SK-N-SH (cell line): ENCODE data around the gene TRIM66. TPM values are rescaled to one million over a fixed set of nuclear protein-coding genes. Genes with fewer than 3 reads are reported as not detected.

ENCODE experiments used
- CTCF ChIA-PET: fragments of 300-600, 350-600 bp; formaldehyde crosslinking; extraction: SDS; loops from one replicate; lab custom pipeline; 2021; lab: Yijun Ruan, JAX
- POLR2A ChIA-PET: fragments of 350-600 bp; sonication (Branson Sonifier 250); formaldehyde crosslinking; extraction: SDS; loops from one replicate; lab custom pipeline; 2020; ENCODE audit warnings: antibody characterized with exemption, inconsistent platforms; lab: Yijun Ruan, JAX
- DNase-seq: peaks from one replicate; pipeline ENCODE4 v3.0.0; 2012
- H2AFZ ChIP-seq: fragments of 200-600 bp; sonication (generic); 2 replicates; pipeline ENCODE4 v1.8.1; 2016; ENCODE audit warnings: antibody characterized with exemption, mild to moderate bottlenecking, low read depth
- H3F3A ChIP-seq: fragments of 200-600 bp; sonication (generic); replicated peaks from 2 replicates; pipeline ENCODE3; 2016; ENCODE audit warnings: antibody characterized with exemption, mild to moderate bottlenecking; ENCODE audit not compliant: insufficient read depth
- H3K27ac ChIP-seq, 2 experiments: fragments of 200-500 bp in 1 of 2; fragments of 200-600 bp in 1 of 2; sonication (Bioruptor generic) in 1 of 2; sonication (generic), shearing (Covaris generic) in 1 of 2; 2 replicates each; pipeline versions ENCODE4 v1.5.1 to v1.6.1; 2014 to 2016; ENCODE audit warnings: low read depth in 2 of 2, inconsistent platforms in 1 of 2, low read length in 1 of 2, mild to moderate bottlenecking in 1 of 2, mixed read lengths in 1 of 2
- H3K27me3 ChIP-seq: fragments of 200-600 bp; sonication (generic), shearing (Covaris generic); 2 replicates; pipeline ENCODE4 v1.6.1; 2016; ENCODE audit warnings: mixed run types; ENCODE audit not compliant: insufficient read depth
- H3K36me3 ChIP-seq, 2 experiments: fragments of 200-500 bp in 1 of 2; fragments of 200-600 bp in 1 of 2; sonication (Bioruptor generic) in 1 of 2; sonication (generic) in 1 of 2; replicated peaks in 1 of 2; 2 replicates each; pipeline versions ENCODE3 to v1.5.1; 2014 to 2016; ENCODE audit warnings: low read length in 1 of 2, mild to moderate bottlenecking in 1 of 2; ENCODE audit not compliant: insufficient read depth in 2 of 2, control insufficient read depth in 1 of 2
- H3K4me1 ChIP-seq, 2 experiments: fragments of 200-500 bp in 1 of 2; fragments of 200-600 bp in 1 of 2; sonication (Bioruptor generic) in 1 of 2; sonication (generic), shearing (Covaris generic) in 1 of 2; 2 replicates each; pipeline versions ENCODE4 v1.5.1 to v1.6.1; 2014 to 2016; ENCODE audit warnings: low read depth in 1 of 2, low read length in 1 of 2, mixed run types in 1 of 2; ENCODE audit not compliant: insufficient read depth in 2 of 2, control insufficient read depth in 1 of 2
- H3K4me2 ChIP-seq: fragments of 200-600 bp; sonication (generic), shearing (Covaris generic); 2 replicates; pipeline ENCODE4 v1.6.1; 2017; ENCODE audit warnings: mixed run types
- H3K4me3 ChIP-seq, 2 experiments: fragments of 200-500 bp in 1 of 2; fragments of 200-600 bp in 1 of 2; sonication (Bioruptor generic) in 1 of 2; sonication (generic), shearing (Covaris generic) in 1 of 2; 2 replicates each; pipeline versions ENCODE4 v1.5.1 to v1.8.1; 2014 to 2016; ENCODE audit warnings: low read depth in 2 of 2, inconsistent platforms in 1 of 2, low read length in 1 of 2, mild to moderate bottlenecking in 1 of 2, mixed read lengths in 1 of 2, moderate library complexity in 1 of 2
- H3K79me2 ChIP-seq: fragments of 200-600 bp; sonication (generic); 2 replicates; pipeline ENCODE4 v1.8.1; 2017; ENCODE audit warnings: mild to moderate bottlenecking; ENCODE audit not compliant: insufficient read depth
- H3K9ac ChIP-seq: fragments of 200-600 bp; sonication (generic); 2 replicates; pipeline ENCODE4 v1.6.1; 2017; ENCODE audit warnings: mixed run types
- H3K9me2 ChIP-seq: fragments of 200-600 bp; sonication (generic); 2 replicates; pipeline ENCODE4 v1.6.1; 2017; ENCODE audit warnings: mixed run types
- H3K9me3 ChIP-seq: fragments of 200-600 bp; sonication (generic); 2 replicates; pipeline ENCODE4 v1.6.1; 2017; ENCODE audit warnings: mixed run types, mild to moderate bottlenecking, moderate library complexity
- H4K20me1 ChIP-seq: fragments of 200-600 bp; sonication (generic); 2 replicates; pipeline ENCODE4 v1.6.1; 2017; ENCODE audit warnings: mild to moderate bottlenecking, mixed run types; ENCODE audit not compliant: insufficient read depth
- FOXJ3 ChIP-seq: sonication (generic); formaldehyde crosslinking; IDR thresholded peaks from 2 replicates; pipeline ENCODE4 v1.5.1; 2020; ENCODE audit warnings: mild to moderate bottlenecking, missing genetic modification reagents
- FOXM1 ChIP-seq: IDR thresholded peaks from 2 replicates; pipeline ENCODE4 v1.4.0; 2012; ENCODE audit warnings: low read depth, mild to moderate bottlenecking
- GABPA ChIP-seq: IDR thresholded peaks from 2 replicates; pipeline ENCODE4 v1.4.0; 2012; ENCODE audit warnings: low read depth, mild to moderate bottlenecking
- MAX ChIP-seq: IDR thresholded peaks from 2 replicates; pipeline ENCODE4 v1.4.0; 2012; ENCODE audit warnings: low read depth
- MEF2A ChIP-seq: IDR thresholded peaks from 2 replicates; pipeline ENCODE4 v1.4.0; 2012; ENCODE audit warnings: low read depth, borderline replicate concordance
- MXI1 ChIP-seq: IDR thresholded peaks from 2 replicates; pipeline ENCODE4 v1.6.1; 2012; ENCODE audit warnings: mild to moderate bottlenecking, low read depth, low read length, improper control_type of control experiment
- PBX3 ChIP-seq: IDR thresholded peaks from 2 replicates; pipeline ENCODE4; 2012
- RAD21 ChIP-seq: IDR thresholded peaks from 2 replicates; pipeline ENCODE4 v1.6.1; 2012; ENCODE audit warnings: mild to moderate bottlenecking, low read length
- RCOR1 ChIP-seq: fragments of 150-350 bp; IDR thresholded peaks from 2 replicates; pipeline ENCODE4 v1.6.1; 2017; ENCODE audit warnings: antibody characterized with exemption, low read length
- SIN3A ChIP-seq: IDR thresholded peaks from 2 replicates; pipeline ENCODE4 v1.6.1; 2012; ENCODE audit warnings: low read depth, mild to moderate bottlenecking, low read length, moderate library complexity, borderline replicate concordance
- YY1 ChIP-seq: IDR thresholded peaks from 2 replicates; pipeline ENCODE4 v1.4.0; 2012; ENCODE audit warnings: low read depth, mild to moderate bottlenecking
- WGBS: methylation state at CpG from one replicate; pipeline ENCODE4 v1.1.6; 2017; ENCODE audit warnings: low lambda C conversion rate; 5-methylcytosine and 5-hydroxymethylcytosine counted together
- polyA plus RNA-seq, 3 experiments: library from polyadenylated mRNA; depleted of rRNA; stranded (reverse); fragments of >200 nt; gene quantifications; 2 replicates each; pipeline ENCODE4 v1.2.3, GENCODE V29; 2012
- TF ChIP-seq, protein P1 (sequence below): IDR thresholded peaks from 2 replicates; pipeline ENCODE4 v1.4.0; 2012; ENCODE audit warnings: low read depth, borderline replicate concordance

Gene TRIM66
- polyA plus RNA-seq, 1 of the 3 experiments (the other 2 are of a cell fraction): 6.4 TPM

DNA sequence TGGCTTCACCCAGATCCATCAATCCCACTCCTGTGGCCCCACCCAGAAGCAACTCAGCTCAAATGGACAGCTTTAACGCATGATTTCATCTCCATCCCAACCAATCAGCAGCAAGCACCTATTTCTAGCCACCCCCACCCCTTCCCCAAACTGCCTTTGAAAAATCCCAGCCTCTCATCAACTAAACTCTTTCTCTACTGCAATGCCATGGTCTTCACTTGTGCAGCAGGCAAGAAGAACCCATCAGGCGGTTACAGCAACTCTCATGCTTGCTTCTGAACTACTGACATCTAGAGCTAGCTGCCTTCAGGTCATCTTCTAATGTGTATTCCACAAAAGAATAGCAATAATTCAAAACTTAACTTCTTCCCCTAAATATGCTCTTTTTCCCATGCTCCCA, 46.3 kb downstream of the TRIM66 start:
- H3K9me2 ChIP-seq: no peaks in the 10 kb centered on the region
- H3K4me2 ChIP-seq: no peak overlapping the region
- no peaks in the 10 kb centered on the region for H3K79me2 ChIP-seq
- H3K4me3 ChIP-seq: no peak overlapping the region
- no peak overlapping the region for H2AFZ ChIP-seq
- no peaks in the 10 kb centered on the region; a peak in 1 of 4 replicates for H3K4me1 ChIP-seq
- peaks cover 20 to 31% of the 10 kb centered on the region in 2 experiments for H3K36me3 ChIP-seq
- 87% methylated on average over 2 of the region's 2 CpGs for WGBS
- POLR2A ChIA-PET: no interaction called here
- no peak for DNase-seq
- CTCF ChIA-PET: no interaction called here
- no peak overlapping the region for H3K9ac ChIP-seq
- H3K27ac ChIP-seq: no peak overlapping the region
- H3K27me3 ChIP-seq: no peaks in the 10 kb centered on the region
- TF ChIP-seq FOXM1 (no peak), MXI1 (no peak), MAX (no peak), MEF2A (no peak), SIN3A (no peak), FOXJ3 (CRISPR knock-in tag) (no peak), GABPA (no peak), RCOR1 (no peak), RAD21 (no peak)
- TF ChIP-seq, protein P1, sequence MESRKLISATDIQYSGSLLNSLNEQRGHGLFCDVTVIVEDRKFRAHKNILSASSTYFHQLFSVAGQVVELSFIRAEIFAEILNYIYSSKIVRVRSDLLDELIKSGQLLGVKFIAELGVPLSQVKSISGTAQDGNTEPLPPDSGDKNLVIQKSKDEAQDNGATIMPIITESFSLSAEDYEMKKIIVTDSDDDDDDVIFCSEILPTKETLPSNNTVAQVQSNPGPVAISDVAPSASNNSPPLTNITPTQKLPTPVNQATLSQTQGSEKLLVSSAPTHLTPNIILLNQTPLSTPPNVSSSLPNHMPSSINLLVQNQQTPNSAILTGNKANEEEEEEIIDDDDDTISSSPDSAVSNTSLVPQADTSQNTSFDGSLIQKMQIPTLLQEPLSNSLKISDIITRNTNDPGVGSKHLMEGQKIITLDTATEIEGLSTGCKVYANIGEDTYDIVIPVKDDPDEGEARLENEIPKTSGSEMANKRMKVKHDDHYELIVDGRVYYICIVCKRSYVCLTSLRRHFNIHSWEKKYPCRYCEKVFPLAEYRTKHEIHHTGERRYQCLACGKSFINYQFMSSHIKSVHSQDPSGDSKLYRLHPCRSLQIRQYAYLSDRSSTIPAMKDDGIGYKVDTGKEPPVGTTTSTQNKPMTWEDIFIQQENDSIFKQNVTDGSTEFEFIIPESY: no peak
- H4K20me1 ChIP-seq: no peaks in the 10 kb centered on the region
- H3F3A ChIP-seq: no peaks in the 10 kb centered on the region
- no peaks in the 10 kb centered on the region for H3K9me3 ChIP-seq

DNA sequence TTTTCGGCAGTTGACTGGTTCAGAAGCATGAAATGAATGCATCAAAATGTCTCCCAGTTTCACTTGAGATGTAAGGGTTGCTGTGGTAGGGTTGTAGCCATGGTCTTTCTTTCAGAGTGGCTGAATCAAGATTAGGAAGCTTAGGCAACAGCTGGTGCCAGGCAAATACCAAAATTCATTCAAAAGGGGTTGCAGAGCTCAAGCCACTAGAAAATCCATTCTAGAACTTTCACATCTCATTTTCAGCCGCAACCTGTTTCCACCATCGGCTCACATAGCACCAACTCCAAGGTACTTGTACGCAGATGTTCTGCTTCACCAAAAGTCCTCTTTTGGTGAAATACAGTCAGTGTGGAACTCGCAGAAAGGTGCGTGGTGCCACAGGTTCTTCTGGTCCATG, 48.0 kb downstream of the TRIM66 start:
- Histone ChIP-seq H3K27me3 (no peaks in the 10 kb centered on the region), H3F3A (no peaks in the 10 kb centered on the region), H3K4me1 (no peaks in the 10 kb centered on the region), H3K79me2 (no peaks in the 10 kb centered on the region), H3K4me3 (no peak overlapping the region), H3K9me2 (no peaks in the 10 kb centered on the region), H3K9me3 (no peaks in the 10 kb centered on the region), H3K36me3 (peaks cover 20 to 27% of the 10 kb centered on the region in 2 experiments), H4K20me1 (no peaks in the 10 kb centered on the region), H3K9ac (no peak overlapping the region), H3K4me2 (no peak overlapping the region), H3K27ac (no peak overlapping the region), H2AFZ (no peak overlapping the region)
- ChIA-PET POLR2A (no interaction called here), CTCF (no interaction called here)
- WGBS: 90% methylated on average over 6 of the region's 6 CpGs
- no peak for DNase-seq
- TF ChIP-seq PBX3 (no peak), YY1 (no peak)
